HG02973 (cell line): Measurements from ENCODE around the gene TYRO3.
"Not testable (repeated sequence)": the region's sequence is repeated elsewhere in the genome, so short reads cannot be mapped to it uniquely, and the experiment has no call there.

ENCODE experiments used
- ATAC-seq: cut with Tn5 transposase; IDR thresholded peaks from one replicate; pipeline ENCODE4 v1.9.1; 2021; ENCODE audit warnings: moderate library complexity; ENCODE audit not compliant: unreplicated experiment

Gene TYRO3

DNA sequence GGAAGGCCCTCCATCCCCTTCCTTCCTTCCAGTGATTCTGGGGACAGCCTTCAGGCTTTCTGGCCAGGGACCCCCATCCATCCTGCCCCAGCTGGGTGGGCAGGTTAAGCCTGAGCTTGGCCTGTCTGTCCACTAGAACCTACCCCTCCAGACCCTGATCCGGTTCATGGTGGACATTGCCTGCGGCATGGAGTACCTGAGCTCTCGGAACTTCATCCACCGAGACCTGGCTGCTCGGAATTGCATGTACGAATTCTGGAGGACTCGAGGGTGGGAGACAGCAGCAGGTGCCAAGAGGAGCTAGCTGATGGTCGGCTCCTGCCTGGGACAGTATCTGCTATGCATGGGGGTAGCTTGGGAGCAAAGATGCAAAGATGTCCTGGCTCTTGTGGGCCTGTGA, 13.9 kb downstream of the TYRO3 start:
- ATAC-seq: no peak

DNA sequence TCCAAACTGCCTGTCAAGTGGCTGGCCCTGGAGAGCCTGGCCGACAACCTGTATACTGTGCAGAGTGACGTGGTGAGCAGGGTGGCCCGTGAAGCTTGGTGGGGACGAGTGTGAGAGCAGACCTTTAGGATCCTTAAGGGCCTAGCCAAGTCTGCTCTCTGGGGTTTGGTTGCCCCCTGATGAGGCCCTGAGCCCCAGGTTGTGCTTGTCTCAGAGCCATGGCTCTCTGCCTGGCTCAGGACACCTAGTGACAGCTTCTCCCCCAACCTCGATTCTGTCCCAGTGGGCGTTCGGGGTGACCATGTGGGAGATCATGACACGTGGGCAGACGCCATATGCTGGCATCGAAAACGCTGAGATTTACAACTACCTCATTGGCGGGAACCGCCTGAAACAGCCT, 14.4 kb downstream of the TYRO3 start:
- ATAC-seq: no peak

DNA sequence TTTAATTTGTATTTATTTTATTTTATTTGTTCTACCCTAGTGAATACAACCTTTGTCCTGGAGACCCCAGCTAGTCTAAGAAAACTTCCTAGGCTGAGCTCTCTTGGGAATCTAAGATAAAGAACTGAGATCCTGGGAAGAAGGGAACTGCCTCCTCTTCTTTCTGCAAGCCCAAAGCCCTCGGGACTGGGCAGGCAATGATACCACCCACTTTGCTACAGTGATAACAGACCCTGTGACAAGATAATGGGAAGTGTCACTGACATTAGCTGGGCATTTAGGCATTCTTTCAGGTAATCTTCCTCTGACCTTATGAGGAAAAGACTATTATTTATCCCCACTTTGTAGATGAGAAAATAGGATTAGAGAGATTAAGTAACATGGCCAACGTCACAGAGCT, 15.1 kb downstream of the TYRO3 start:
- ATAC-seq: no peak

DNA sequence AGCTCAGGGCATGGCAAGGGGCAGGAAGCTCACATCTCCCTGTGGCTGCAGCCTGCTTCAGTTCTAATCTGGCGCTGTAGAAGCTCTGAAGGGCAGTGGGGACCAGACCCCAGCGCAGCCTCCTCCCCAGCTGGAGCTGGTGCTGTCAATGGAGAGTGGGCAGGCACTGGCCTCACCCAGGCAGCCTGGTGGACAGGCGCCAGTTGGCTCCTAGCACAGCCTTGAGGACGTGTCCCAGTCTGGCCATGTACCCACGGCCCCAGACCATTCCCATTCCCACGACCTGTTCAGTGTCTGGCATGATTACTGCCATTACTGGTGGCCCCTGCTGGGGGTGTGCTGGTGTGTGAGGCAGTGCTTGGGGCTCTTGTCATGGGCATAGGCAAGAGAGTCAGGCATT, 16.3 kb downstream of the TYRO3 start:
- no peak for ATAC-seq

DNA sequence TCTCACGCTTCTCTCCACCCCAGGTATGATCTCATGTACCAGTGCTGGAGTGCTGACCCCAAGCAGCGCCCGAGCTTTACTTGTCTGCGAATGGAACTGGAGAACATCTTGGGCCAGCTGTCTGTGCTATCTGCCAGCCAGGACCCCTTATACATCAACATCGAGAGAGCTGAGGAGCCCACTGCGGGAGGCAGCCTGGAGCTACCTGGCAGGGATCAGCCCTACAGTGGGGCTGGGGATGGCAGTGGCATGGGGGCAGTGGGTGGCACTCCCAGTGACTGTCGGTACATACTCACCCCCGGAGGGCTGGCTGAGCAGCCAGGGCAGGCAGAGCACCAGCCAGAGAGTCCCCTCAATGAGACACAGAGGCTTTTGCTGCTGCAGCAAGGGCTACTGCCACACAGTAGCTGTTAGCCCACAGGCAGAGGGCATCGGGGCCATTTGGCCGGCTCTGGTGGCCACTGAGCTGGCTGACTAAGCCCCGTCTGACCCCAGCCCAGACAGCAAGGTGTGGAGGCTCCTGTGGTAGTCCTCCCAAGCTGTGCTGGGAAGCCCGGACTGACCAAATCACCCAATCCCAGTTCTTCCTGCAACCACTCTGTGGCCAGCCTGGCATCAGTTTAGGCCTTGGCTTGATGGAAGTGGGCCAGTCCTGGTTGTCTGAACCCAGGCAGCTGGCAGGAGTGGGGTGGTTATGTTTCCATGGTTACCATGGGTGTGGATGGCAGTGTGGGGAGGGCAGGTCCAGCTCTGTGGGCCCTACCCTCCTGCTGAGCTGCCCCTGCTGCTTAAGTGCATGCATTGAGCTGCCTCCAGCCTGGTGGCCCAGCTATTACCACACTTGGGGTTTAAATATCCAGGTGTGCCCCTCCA, 19.1 kb downstream of the TYRO3 start:
- no peak for ATAC-seq

DNA sequence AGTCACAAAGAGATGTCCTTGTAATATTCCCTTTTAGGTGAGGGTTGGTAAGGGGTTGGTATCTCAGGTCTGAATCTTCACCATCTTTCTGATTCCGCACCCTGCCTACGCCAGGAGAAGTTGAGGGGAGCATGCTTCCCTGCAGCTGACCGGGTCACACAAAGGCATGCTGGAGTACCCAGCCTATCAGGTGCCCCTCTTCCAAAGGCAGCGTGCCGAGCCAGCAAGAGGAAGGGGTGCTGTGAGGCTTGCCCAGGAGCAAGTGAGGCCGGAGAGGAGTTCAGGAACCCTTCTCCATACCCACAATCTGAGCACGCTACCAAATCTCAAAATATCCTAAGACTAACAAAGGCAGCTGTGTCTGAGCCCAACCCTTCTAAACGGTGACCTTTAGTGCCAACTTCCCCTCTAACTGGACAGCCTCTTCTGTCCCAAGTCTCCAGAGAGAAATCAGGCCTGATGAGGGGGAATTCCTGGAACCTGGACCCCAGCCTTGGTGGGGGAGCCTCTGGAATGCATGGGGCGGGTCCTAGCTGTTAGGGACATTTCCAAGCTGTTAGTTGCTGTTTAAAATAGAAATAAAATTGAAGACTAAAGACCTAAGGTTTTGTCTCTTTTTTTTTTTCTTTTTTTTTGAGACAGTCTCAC, 19.8 kb downstream of the TYRO3 start:
- no peak for ATAC-seq

DNA sequence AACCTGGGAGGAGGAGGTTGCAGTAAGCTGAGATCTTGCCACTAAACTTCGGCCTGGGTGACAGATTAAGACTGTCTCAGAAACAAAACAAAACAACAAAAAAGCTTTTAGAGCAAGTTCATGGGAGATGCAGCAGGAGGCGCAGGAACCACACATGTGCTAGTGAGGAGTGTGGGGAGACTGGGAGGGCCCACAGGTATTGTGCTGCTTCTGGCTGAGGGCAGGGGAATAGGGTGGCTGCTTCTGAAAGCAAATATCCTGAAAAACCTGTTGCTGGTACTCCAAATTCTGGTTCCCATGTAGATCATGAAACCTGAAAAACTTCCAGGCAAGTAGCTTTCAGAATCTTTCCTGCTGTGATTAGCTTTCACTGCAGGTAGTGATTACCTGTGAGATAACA, 22.1 kb downstream of the TYRO3 start:
- ATAC-seq: no peak

DNA sequence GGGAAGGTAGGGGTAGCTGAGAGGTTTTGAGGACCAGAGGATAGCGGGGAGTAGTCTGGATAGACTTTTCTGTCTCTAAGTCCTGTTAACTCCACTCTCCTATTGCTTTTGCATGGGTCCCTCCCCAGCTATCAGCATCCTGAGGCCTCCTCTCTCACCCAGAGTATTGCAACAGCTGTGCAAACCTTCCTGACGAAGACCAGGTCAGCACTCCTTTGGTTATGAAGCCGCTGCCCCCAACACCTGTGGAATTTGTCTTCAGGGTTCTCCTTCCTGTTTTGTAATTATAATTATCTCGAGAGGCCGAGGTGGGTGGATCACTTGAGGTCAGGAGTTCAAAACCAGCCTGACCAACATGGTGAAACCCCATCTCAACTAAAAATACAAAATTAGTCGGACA, 24.8 kb downstream of the TYRO3 start:
- no peak for ATAC-seq

DNA sequence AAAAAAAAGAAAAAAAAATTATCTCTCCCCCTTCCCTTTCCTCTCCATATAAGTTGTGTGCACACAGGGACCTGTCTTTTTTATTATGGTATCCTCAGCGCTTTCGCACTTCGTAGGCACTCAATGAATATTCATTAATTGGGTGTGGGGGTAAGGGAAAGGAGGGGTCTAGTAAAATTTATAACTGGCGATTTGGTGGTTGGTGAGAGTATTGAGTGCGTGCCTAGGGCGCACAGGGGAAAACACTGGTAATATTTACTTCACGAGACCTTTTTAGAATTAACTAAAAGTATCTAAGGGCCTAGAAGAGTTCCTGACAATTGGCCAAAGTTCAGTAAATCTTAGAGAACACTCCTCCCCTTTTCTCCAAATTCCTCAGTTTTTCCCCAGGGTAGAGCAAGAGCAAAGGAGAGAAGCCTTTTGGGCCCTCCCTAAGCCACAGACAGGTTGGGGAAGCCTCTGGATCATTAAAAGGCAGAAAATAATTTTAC, 25.7 kb downstream of the TYRO3 start:
- ATAC-seq: no peak

DNA sequence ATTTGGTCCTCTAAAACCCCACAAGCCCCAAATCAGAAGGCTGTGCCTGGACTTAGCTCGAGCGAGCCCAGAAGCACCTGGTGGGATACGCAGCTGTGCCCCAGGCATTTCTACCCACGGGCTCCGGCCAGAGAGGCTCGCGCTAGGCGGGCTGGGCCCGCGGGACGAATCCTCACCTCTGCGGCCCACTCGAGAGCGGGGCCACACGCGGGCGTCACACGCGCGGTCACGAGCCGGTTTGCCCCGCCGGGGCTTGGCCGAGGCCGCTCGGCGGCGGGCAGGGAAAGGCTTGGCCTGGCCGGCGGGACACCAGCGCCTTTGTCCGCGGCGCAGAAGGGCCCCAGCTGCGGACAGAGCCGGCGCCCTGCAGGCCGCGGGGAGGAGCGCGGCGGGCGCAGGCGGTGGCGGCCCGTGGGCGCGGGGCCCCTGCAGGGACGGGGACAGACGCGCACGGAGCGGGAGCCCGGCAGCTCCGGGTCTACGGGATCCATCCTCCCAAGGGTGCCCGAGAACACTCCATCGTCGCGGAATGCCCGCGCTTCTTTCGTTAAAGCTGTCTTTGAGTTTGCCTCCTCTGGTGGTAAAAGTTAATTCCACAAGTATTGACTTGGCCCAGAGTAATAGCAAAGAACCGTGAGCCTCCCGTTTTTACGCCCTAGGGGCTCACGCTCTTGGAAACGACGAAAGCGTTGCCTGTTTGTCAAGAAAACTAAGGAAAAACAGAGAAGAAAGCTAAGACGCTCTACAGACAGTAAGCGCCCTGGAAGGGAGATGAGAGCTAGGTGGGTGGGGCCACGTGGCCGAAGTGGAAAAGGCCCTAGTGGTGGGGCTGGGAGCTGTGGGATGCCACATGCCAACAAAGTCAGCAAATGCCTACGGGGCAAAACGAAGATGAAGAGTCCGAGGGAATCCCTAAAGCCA, 26.4 kb downstream of the TYRO3 start:
- no peak for ATAC-seq

DNA sequence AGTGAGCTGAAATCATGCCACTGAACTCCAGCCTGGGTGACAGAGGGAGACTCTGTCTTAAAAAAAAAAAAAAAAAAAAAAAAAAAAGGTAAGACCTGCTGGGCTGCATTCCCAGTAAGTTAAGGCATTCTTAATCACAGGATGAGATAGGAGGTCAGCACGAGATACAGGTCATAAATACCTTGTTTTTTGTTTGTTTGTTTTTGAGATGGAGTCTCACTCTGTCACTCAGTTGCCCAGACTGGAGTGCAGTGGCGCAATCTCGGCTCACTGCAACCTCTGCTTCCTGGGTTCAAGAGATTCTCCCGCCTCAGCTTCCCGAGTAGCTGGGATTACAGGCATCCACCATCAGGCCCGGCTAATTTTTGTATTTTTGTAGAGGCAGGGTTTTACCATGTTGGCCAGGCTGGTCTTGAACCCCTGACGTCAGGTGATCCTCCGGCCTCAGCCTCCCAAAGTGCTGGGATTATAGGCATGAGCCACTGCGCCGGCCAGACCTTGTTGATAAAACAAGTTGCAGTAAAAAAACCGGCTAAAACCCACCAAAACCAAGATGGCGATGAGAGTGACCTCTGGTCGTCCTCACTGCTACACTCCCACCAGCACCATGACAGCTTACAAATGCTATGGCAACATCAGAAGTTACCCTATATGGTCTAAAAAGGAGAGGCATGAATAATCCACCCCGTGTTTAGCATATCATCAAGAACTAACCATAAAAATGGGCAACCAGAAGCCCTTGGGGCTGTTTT, 27.7 kb downstream of the TYRO3 start:
- ATAC-seq: not testable (repeated sequence)

DNA sequence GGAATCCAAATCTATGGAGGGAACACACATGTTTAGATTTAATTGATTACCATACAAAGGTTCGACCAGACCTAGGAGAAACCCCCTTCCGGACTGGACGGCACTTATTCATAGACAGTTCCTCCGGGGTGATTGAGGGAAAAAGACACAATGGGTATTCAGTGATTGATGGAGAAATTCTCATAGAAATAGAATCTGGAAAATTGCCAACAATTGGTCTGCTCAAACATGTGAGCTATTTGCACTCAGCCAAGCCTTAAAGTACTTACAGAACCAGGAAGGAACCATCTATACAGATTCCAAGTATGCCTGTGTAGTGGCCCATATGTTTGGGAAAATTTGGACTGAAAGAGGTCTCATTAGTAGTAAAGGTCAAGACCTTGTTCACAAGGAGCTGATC, 30.0 kb downstream of the TYRO3 start:
- ATAC-seq: not testable (repeated sequence)

DNA sequence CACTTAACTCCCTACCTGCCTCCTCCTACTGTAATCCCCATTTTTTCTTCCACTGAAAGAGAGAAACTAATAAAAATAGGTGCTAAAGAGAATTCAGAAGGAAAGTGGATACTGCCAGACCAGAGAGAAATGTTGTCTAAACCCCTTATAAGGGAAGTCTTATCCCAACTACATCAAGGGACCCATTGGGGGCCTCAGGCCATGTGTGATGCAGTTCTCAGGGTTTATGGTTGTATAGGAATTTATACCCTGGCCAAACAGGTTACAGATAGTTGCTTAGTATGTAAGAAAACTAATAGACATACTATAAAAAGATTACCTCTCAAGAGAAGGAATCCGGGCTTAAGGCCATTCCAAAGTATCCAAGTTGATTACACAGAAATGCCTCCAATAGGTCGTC, 30.6 kb downstream of the TYRO3 start:
- not testable (repeated sequence) for ATAC-seq

DNA sequence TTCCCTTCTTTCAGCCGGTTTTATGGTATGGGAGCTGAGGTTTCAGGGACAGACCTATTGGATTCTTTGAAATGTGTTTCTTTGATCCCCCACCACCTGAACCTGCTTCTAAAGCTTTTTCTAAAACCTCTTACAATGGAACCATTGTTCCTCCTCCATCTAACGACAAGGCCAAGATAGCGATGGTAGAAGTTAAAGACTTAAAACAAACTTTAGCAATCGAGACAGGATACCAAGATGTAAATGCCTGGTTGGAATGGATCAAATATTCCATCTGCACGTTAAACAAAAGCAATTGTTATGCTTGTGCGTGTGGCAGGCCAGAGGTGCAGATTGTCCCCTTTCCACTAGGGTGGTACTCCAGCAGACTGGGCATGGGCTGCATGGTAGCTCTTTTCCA, 32.2 kb downstream of the TYRO3 start:
- not testable (repeated sequence) for ATAC-seq

DNA sequence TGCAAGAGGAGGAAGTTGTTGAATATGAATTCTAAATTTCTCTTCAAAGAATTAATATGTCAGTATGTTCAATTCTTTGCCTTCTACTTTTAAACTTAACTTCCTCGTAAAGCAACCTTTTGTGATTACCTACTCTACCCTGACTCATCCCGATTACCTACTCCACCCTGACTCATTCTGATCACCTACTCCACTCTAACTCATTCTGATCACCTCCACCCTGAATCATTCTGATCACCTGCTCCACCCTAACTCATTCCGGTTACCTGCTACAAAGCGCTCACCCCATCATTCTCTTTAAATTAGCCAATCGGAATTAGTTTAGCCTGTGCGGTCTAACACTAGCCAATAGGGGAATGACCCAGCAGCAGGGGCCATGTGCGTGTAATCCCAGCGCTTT, 33.7 kb downstream of the TYRO3 start:
- ATAC-seq: not testable (repeated sequence)

DNA sequence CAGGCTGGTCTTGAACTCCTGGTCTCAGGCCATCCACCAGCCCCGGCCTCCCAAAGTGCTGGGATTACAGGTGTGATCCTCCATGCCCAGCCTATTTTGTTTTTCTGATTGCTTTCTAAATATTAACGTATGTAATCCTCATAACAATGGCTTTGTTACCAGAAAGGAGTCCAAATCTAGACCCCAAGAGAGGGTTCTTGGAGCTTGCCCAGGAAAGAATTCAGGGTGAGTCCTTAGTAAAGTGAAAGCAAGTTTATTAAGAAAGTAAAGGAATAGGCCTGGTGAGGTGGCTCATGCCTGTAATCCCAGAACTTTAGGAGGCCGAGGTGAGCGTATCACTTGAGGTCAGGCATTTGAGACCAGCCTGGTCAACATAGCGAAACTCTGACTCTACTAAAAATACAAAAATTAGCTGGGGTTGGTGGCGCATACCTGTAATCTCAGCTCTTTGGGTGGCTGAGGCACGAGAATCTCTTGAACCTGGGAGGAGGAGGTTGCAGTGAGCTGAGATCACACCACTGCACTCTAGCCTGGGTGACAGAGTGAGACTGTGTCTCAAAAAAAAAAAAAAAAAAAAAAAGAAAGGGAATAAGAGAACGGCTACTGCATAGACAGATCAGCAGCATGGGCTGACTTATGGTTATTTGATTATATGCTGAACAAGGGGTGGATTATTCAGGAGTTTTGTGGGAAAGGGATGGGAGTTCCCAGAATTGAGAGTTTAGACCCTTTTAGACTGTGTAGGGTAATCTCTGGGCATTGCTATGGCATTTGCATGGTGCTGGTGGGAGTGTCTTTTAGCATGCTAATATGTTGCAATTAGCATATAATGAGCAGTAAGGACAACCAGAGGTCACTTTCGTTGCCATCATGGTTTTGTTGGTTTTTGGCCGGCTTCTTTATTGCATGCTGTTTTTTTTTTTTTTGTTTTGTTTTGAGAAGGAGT, 36.1 kb downstream of the TYRO3 start:
- no peak for ATAC-seq

DNA sequence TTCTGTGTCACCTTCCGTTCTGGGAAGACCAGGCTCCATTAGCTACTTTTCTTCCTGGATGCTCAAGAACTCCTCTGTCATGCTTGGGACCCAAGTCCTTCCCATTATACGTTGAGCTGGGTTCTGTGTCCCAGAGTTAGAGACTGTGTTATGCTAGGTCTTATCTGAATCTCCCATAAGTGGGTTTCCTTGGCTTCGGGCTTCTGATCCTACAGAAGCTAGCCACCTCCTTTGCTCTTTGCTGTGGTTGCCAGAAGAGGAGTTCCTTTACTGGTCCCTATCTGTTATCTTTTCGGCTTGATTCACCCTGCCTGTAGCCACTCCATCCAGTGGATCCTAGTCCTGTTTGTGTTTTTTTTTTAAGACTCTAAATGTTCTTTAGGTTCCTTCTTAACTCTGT, 38.0 kb downstream of the TYRO3 start:
- ATAC-seq: no peak

DNA sequence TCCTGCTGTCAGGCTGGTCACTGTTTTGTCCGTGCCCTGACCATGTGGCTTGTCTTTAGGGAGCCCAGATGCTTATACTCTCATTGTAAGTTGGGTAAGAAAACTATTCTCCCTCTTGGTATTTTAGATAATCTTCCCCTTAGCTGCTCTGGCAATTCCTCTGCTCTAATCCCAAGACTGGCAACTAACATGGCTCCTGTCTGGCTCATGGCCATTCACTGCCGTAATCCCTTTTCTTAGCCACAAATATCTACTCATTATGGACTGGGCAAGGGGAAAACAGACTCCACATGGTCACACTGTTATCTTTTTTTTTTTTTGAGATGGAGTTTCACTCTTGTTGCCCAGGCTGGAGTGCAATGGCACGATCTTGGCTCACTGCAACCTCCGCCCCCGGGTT, 38.8 kb downstream of the TYRO3 start:
- no peak for ATAC-seq

DNA sequence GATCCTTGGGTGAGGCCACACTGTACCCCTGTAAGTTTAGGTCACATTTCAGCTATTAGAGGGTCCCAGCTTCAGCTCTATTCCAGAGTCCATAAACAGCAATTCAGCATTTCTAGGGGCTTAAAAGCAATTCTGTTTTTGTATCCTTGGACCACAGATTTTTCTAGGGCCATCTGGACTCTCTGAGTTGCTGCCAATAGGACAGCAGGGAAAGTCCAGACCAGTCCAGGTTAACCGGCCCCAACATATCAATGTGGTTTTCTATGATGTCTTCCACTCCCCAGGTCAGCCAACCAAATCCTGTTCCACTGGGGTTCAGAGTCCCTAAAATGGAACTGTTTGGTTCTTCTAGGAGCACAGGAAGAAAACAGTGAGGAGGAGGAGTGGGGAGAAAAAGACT, 40.0 kb downstream of the TYRO3 start:
- no peak for ATAC-seq
